ENCODE results near the gene SHC1.

Gene SHC1

GRCh38 chr1:154940651-154941194 lies 29.8 kb downstream of the SHC1 start:
- TF ChIP-seq CTCF (IDR thresholded peaks at IDR 0.05; ENCODE audit: insufficient read depth, low read length, missing control alignments), result no peak
- ChIA-PET POLR2A (no interaction called here), CTCF (interaction anchor here (1.0 to 2.8 kb wide), 7 partner anchors 15 to 460 kb away, joined by 3 to 18 read pairs (median 6); partner anchors contain the start of genes ADAM15 and PBXIP1)
- H3K4me3 ChIP-seq (ENCODE audit: low read depth, low read length), result no peak overlapping the region
- DNase-seq (ENCODE audit: low read depth, low spot score), result no peak

GRCh38 chr1:154940213-154940560 lies 30.4 kb downstream of the SHC1 start:
- H3K4me3 ChIP-seq (ENCODE audit: low read depth, low read length), result no peak overlapping the region
- ChIA-PET CTCF (interaction anchor here (1.0 to 2.8 kb wide), 8 partner anchors 15 to 460 kb away, joined by 3 to 18 read pairs (median 6); partner anchors contain the start of genes ADAM15 and PBXIP1), POLR2A (interaction anchor here (0.7 kb wide), 1 partner anchor 193 kb away, joined by 4 read pairs; no protein-coding TSS in a partner anchor)
- DNase-seq (ENCODE audit: low read depth, low spot score), result no peak
- TF ChIP-seq CTCF (IDR thresholded peaks at IDR 0.05; ENCODE audit: insufficient read depth, low read length, missing control alignments), result no peak

GRCh38 chr1:154938604-154939399 lies 31.7 kb downstream of the SHC1 start:
- TF ChIP-seq CTCF (IDR thresholded peaks at IDR 0.05; ENCODE audit: insufficient read depth, low read length, missing control alignments), result no peak
- ChIA-PET POLR2A (no interaction called here), CTCF (interaction anchor here (0.7 to 2.9 kb wide), 14 partner anchors 12 to 470 kb away, joined by 3 to 18 read pairs (median 5); partner anchors contain the start of genes ADAM15, PBXIP1 and PYGO2)
- DNase-seq (ENCODE audit: low read depth, low spot score), result no peak
- H3K4me3 ChIP-seq (ENCODE audit: low read depth, low read length), result no peak overlapping the region

- ChIA-PET CTCF (interaction anchor here (0.7 to 2.9 kb wide), 15 partner anchors 12 to 614 kb away, joined by 3 to 15 read pairs (median 5); partner anchors contain the start of genes ADAM15, PYGO2 and SHC1), POLR2A (interaction anchor here (0.7 to 2.0 kb wide), 2 partner anchors 18 to 136 kb away, joined by 3 to 8 read pairs; partner anchors contain the start of gene PBXIP1)
- peak overlapping the region; percentile 95 for H3K4me3 ChIP-seq (ENCODE audit: low read depth, low read length)
- no peak for TF ChIP-seq CTCF (IDR thresholded peaks at IDR 0.05; ENCODE audit: insufficient read depth, low read length, missing control alignments)
- DNase-seq (ENCODE audit: low read depth, low spot score), result no peak
Measured at GRCh38 chr1:154937988-154938386, 32.6 kb downstream of the SHC1 start.

GRCh38 chr1:154937085-154937987 lies 33.2 kb downstream of the SHC1 start:
- H3K4me3 ChIP-seq (ENCODE audit: low read depth, low read length), result peak overlapping the region; percentile 95
- CTCF ChIA-PET, result interaction anchor here (0.7 to 2.9 kb wide), 27 partner anchors 10 to 614 kb away, joined by 3 to 15 read pairs (median 5); partner anchors contain the start of genes ADAM15, PBXIP1, PYGO2 and SHC1
- DNase-seq (ENCODE audit: low read depth, low spot score), result peak; percentile 77
- peak; percentile 13 for TF ChIP-seq CTCF (IDR thresholded peaks at IDR 0.05; ENCODE audit: insufficient read depth, low read length, missing control alignments)
- POLR2A ChIA-PET, result interaction anchor here (0.7 to 2.0 kb wide), 7 partner anchors 14 to 310 kb away, joined by 3 to 8 read pairs (median 3); partner anchors contain the start of gene PBXIP1
